Neural progenitor cell (in vitro differentiated cells): ENCODE data around the gene WDFY2. TPM values are rescaled to one million over a fixed set of nuclear protein-coding genes. Genes with fewer than 3 reads are reported as not detected.

Experiments used
- DNase-seq: peaks from one replicate; pipeline ENCODE4 v3.0.0-alpha.2; 2016; ENCODE audit warnings: low spot score
- H2AFZ ChIP-seq: fragments of 200-600 bp; sonication (generic); replicated peaks from 2 replicates; pipeline ENCODE4 v1.6.1; 2016; ENCODE audit warnings: antibody characterized with exemption
- H3F3A ChIP-seq: fragments of 200-600 bp; sonication (generic); 2 replicates; pipeline ENCODE4 v1.6.1; 2016; ENCODE audit warnings: antibody characterized with exemption, low read depth
- H3K27ac ChIP-seq: fragments of 200-600 bp; sonication (generic); 2 replicates; pipeline ENCODE4 v1.5.1; 2016; ENCODE audit warnings: mild to moderate bottlenecking
- H3K27me3 ChIP-seq: fragments of 200-600 bp; sonication (generic); 2 replicates; pipeline ENCODE4 v1.6.1; 2016; ENCODE audit warnings: mild to moderate bottlenecking, moderate library complexity
- H3K36me3 ChIP-seq: fragments of 200-600 bp; sonication (generic); 2 replicates; pipeline ENCODE4 v1.5.1; 2016
- H3K4me1 ChIP-seq: fragments of 200-600 bp; sonication (generic); 2 replicates; pipeline ENCODE4 v1.6.1; 2016; ENCODE audit warnings: mixed run types
- H3K4me2 ChIP-seq: fragments of 200-600 bp; sonication (generic); 2 replicates; pipeline ENCODE4 v1.6.1; 2016
- H3K4me3 ChIP-seq: fragments of 200-600 bp; sonication (generic); 2 replicates; pipeline ENCODE4 v1.5.1; 2016
- H3K79me2 ChIP-seq: fragments of 200-600 bp; sonication (generic); 2 replicates; pipeline ENCODE4 v1.6.1; 2016; ENCODE audit warnings: low read depth
- H3K9ac ChIP-seq: fragments of 200-600 bp; sonication (generic); 2 replicates; pipeline ENCODE4 v1.6.1; 2016
- H3K9me3 ChIP-seq: fragments of 200-600 bp; sonication (generic); 2 replicates; pipeline ENCODE4 v1.5.1; 2016; ENCODE audit warnings: low read depth
- H4K20me1 ChIP-seq: fragments of 200-600 bp; sonication (generic); 2 replicates; pipeline ENCODE4 v1.6.1; 2016; ENCODE audit warnings: low read depth
- H3K27ac Mint-ChIP-seq: 3 replicates; pipeline ENCODE4 v1.8.0; 2021; ENCODE audit warnings: mixed read lengths
- H3K27me3 Mint-ChIP-seq: 2 replicates; pipeline ENCODE4 v1.8.0; 2022; ENCODE audit warnings: low read depth, mild to moderate bottlenecking, inconsistent platforms, moderate library complexity, mixed read lengths; ENCODE audit not compliant: insufficient read depth
- H3K36me3 Mint-ChIP-seq: 3 replicates; pipeline ENCODE4 v1.8.0; 2021; ENCODE audit warnings: mixed read lengths
- H3K4me1 Mint-ChIP-seq: 3 replicates; pipeline ENCODE4 v1.8.0; 2021; ENCODE audit warnings: mixed read lengths
- H3K4me3 Mint-ChIP-seq: 3 replicates; pipeline ENCODE4 v1.8.0; 2021; ENCODE audit warnings: mild to moderate bottlenecking, moderate library complexity, mixed read lengths
- H3K9me3 Mint-ChIP-seq: 3 replicates; pipeline ENCODE4 v1.8.0; 2020; ENCODE audit warnings: mixed read lengths
- EZH2 ChIP-seq: fragments of 200-600 bp; sonication (generic); IDR thresholded peaks from 2 replicates; pipeline ENCODE4 v1.6.1; 2017; ENCODE audit warnings: antibody characterized with exemption, mild to moderate bottlenecking, moderate library complexity
- EZH2phosphoT487 ChIP-seq: fragments of 200-600 bp; sonication (generic); IDR thresholded peaks from 2 replicates; pipeline ENCODE4 v1.6.1; 2017; ENCODE audit warnings: antibody characterized with exemption
- total RNA-seq: library from RNA; depleted of rRNA; stranded (reverse); fragments of >200 nt; gene quantifications from 2 replicates; pipeline ENCODE4 v1.2.3, GENCODE V29; 2015; ENCODE audit warnings: low replicate concordance
- TF ChIP-seq, protein P1 (sequence below): fragments of 200-600 bp; sonication (generic); IDR thresholded peaks from 2 replicates; pipeline ENCODE4 v1.5.1; 2017; ENCODE audit warnings: antibody characterized with exemption, mild to moderate bottlenecking

WDFY2 gene
- total RNA-seq, 1 donor from 2014 or later = 18.3 TPM

DNA sequence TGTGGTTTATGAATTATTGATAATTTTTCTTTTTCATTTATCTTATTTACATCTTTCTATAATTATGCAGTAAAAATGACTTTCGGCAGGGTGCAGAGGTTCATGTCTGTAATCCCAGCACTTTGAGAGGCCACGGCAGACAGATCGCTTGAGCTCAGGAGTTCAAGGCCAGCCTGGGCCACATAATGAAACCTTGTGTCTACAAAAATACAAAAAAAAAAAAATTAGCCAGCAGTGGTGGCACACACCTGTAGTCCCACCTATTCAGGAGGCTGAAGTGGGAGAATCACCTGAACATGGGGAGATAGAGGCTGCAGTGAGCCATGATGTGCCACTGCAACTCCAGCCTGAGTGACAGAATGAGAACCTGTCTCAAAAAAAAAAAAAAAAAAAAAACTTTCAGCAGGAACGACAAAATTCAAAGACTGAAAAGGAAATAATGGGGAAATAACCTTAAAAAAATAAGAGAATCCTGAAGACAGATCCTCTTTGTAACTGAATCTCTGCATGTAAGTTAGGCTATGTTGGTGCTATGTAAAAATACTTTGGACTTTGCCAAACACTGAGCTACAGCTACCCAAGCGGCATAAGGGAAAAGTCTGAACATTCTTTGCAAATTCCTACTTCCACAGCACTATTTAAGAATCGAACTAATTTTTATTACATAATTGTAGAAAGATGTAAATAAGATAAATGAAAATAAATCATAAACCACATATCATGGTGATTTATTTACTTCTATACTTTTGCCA, 36.7 kb upstream of the WDFY2 start:
- Histone ChIP-seq H4K20me1 (no peaks in the 10 kb centered on the region), H3F3A (peaks cover 1% of the 10 kb centered on the region), H3K9ac (no peak overlapping the region), H3K9me3 (no peaks in the 10 kb centered on the region), H3K27ac (no peak overlapping the region), H2AFZ (no peak overlapping the region), H3K36me3 (no peaks in the 10 kb centered on the region), H3K27me3 (no peaks in the 10 kb centered on the region), H3K4me3 (no peak overlapping the region), H3K4me2 (no peak overlapping the region), H3K4me1 (peaks cover 5% of the 10 kb centered on the region), H3K79me2 (no peaks in the 10 kb centered on the region)
- no peak for DNase-seq
- TF ChIP-seq EZH2phosphoT487 (no peak), EZH2 (no peak)
- TF ChIP-seq, protein P1, sequence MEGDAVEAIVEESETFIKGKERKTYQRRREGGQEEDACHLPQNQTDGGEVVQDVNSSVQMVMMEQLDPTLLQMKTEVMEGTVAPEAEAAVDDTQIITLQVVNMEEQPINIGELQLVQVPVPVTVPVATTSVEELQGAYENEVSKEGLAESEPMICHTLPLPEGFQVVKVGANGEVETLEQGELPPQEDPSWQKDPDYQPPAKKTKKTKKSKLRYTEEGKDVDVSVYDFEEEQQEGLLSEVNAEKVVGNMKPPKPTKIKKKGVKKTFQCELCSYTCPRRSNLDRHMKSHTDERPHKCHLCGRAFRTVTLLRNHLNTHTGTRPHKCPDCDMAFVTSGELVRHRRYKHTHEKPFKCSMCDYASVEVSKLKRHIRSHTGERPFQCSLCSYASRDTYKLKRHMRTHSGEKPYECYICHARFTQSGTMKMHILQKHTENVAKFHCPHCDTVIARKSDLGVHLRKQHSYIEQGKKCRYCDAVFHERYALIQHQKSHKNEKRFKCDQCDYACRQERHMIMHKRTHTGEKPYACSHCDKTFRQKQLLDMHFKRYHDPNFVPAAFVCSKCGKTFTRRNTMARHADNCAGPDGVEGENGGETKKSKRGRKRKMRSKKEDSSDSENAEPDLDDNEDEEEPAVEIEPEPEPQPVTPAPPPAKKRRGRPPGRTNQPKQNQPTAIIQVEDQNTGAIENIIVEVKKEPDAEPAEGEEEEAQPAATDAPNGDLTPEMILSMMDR = no peak
- H3K27me3 Mint-ChIP-seq = peaks cover 3% of the 10 kb centered on the region
- peaks cover 18% of the 10 kb centered on the region for H3K4me1 Mint-ChIP-seq
- H3K9me3 Mint-ChIP-seq = peaks cover 6% of the 10 kb centered on the region
- H3K4me3 Mint-ChIP-seq = no peak overlapping the region
- no peak overlapping the region for H3K27ac Mint-ChIP-seq
- H3K36me3 Mint-ChIP-seq = no peaks in the 10 kb centered on the region

DNA sequence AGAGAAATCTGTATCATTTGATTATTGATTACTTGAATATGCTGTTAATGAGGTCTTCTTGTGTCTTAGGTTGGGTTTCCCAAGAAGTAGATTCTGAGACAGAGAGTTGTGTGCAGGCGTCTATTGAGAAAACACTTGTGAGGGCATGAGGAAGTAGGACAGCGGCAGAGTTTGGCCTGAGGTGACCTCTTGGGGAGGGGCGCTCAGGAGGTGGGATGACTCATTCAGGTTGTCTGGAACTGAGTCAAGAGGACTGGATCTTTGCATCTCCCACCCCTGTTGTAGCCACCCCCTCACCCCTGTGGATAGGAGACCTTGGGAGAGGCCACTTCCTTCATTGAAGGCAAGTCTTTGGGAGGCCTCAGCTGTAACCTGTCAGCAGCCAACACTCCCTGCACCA, 35.2 kb upstream of the WDFY2 start:
- H3K9ac ChIP-seq = no peak overlapping the region
- no peak for DNase-seq
- Mint-ChIP-seq H3K4me1 (peaks cover 15% of the 10 kb centered on the region), H3K36me3 (no peaks in the 10 kb centered on the region), H3K27me3 (peaks cover 3% of the 10 kb centered on the region), H3K9me3 (peaks cover 6% of the 10 kb centered on the region), H3K27ac (no peak overlapping the region), H3K4me3 (no peak overlapping the region)
- no peaks in the 10 kb centered on the region for H3F3A ChIP-seq
- H2AFZ ChIP-seq = no peak overlapping the region
- H3K79me2 ChIP-seq = no peaks in the 10 kb centered on the region
- H3K27me3 ChIP-seq = no peaks in the 10 kb centered on the region
- H3K4me3 ChIP-seq = no peak overlapping the region
- no peaks in the 10 kb centered on the region for H3K36me3 ChIP-seq
- no peaks in the 10 kb centered on the region for H3K4me1 ChIP-seq
- H3K4me2 ChIP-seq = no peak overlapping the region
- H3K27ac ChIP-seq = no peak overlapping the region
- H3K9me3 ChIP-seq = no peaks in the 10 kb centered on the region
- no peaks in the 10 kb centered on the region for H4K20me1 ChIP-seq
- TF ChIP-seq, protein P1 = no peak
- TF ChIP-seq EZH2 (no peak), EZH2phosphoT487 (no peak)

DNA sequence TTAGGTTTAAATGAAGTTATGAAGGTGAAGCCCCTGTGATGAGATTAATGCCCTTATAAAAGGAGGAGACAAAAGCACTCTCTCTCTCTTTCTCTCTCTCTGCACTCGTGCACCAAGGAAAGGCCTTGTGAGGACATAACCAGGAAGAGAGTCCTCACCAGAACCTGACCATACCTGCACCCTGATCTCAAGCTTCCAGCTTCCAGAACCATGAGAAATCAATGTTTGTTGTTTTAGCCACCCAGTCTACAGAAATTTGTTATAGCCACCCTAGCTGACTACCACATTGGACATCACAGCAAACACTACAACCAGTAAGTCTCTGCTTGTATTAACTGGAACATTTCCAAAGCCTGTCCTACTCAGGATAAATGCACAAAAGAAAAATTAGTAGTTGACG, 34.7 kb upstream of the WDFY2 start:
- no peak for DNase-seq
- H4K20me1 ChIP-seq = no peaks in the 10 kb centered on the region
- no peak overlapping the region for H3K27ac ChIP-seq
- Mint-ChIP-seq H3K36me3 (no peaks in the 10 kb centered on the region), H3K27ac (no peak overlapping the region), H3K4me1 (peaks cover 15% of the 10 kb centered on the region), H3K4me3 (no peak overlapping the region), H3K27me3 (peaks cover 3% of the 10 kb centered on the region), H3K9me3 (peaks cover 6% of the 10 kb centered on the region)
- no peaks in the 10 kb centered on the region for H3K9me3 ChIP-seq
- no peak overlapping the region for H3K9ac ChIP-seq
- no peaks in the 10 kb centered on the region for H3F3A ChIP-seq
- H3K79me2 ChIP-seq = no peaks in the 10 kb centered on the region
- no peaks in the 10 kb centered on the region for H3K27me3 ChIP-seq
- no peak overlapping the region for H3K4me3 ChIP-seq
- H2AFZ ChIP-seq = peak overlapping the region; percentile 2
- no peaks in the 10 kb centered on the region for H3K36me3 ChIP-seq
- TF ChIP-seq EZH2phosphoT487 (no peak), EZH2 (no peak)
- TF ChIP-seq, protein P1 = no peak
- no peaks in the 10 kb centered on the region for H3K4me1 ChIP-seq
- H3K4me2 ChIP-seq = no peak overlapping the region
